Measurements from ENCODE around the gene C4BPA.

The C4BPA gene

DNA sequence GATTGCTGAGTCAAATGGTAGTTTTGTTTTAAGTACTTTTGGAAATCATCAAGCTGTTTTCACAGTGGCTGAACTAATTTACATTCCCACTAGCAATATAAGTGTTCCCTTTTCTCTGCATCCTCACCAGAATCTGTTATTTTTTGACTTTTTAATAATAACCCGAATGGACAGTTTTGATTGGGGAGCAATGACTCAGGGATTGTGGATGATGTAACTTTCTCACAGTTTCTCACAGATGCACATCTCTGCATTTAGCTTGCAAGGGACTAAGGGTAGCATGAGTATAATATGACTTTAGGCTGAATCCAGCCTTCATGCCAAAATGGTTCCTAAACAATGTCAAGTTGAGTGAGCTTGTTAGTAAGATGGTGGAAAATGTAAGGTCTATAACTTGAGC, 90.2 kb downstream of the C4BPA start:
- no peak for DNase-seq

Data from GOT3 (cell line).